ENCODE measurements around the gene PDK3.
A peak's percentile ranks its signal among the peaks of the same experiment; 100 is the strongest.

The PDK3 gene

DNA sequence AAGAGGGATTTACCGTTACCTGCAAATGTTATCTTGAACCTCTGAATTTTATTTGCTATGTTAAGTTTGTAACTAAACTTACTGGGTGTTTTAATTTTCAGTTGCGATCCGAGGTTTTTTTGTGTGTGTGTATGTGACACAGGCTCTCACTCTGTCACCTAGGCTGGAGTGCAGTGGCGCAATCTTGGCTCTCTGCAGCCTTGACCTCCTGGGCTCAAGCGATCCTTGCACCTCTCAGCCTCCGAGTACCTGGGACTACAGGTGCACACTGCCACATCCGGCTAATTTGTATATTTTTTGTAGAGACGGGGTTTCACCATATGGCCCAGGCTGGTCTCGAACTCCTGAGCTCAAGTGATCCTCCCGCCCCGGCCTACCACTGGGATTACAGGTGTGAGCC lies 18.5 kb downstream of the PDK3 start:
- no peak for DNase-seq

DNA sequence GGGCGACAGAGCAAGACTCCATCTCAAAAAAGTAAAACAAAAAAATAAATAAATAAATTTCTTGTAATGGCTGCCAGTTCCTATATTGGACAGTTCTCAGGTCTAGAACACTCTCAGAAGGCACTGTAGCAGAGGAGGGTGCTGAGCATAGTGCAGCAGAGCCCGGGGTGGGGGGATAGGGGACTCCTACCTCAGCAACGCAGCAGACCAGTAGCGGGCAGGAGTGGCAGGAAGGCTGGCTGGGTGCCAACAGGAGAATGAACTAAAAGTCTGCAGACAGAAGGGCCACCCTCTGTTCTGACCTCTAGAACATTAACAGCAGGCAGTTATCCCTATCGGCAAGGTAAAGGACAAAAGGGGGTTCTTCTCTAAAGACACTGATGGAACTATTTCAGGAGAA lies 20.2 kb downstream of the PDK3 start:
- no peak for DNase-seq

DNA sequence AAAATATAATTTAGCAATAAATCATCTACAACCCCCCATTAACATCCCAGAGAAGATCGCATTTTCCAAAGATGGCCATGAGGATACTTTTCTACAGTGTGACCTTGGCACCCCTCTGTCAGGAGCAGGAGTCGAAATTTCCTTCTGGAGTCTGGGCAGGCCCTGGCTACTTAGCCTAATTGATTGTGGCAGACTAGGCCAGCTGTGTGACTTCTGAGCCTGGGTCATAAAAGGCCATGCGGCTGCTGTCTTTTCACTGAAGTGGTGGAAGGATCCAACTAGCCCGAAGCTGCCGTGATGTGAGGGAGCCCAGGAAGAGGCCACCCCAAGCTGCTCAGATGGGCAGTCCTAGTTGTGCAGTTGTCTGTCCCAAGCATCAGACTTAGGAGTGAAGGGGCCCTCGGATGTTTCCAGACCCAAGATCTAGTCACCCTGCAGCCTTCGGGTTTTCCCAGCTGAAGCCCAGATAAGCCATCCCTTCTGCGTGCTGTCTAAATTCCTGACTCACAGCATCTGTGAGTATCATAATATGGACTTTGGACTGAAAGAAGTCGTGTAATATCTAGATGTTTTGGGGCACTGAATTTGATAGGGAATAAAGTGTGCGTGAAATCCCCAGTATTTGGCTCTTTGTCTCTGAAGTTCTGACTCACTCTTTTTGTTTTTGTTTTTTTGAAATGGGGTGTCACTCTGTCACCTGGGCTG lies 21.0 kb downstream of the PDK3 start:
- DNase-seq: no peak

DNA sequence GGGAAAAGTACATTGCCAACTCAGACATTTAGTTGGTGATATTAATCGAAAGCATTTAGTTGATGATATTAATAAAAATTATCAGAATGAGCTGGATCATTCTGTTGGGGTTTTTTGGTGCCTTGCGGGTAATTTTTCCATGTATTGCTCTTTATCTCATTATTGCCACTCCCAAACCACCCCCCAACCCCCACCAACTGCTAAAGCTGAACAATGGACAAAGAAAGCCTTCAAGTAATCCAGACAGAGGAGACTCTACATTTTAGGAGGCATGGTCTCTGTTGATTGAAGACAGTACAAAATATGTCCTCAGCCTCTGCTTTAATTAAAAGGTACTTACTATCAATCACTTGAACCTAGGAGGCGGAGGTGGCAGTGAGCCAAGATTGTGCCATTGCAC lies 22.5 kb downstream of the PDK3 start:
- DNase-seq: no peak

DNA sequence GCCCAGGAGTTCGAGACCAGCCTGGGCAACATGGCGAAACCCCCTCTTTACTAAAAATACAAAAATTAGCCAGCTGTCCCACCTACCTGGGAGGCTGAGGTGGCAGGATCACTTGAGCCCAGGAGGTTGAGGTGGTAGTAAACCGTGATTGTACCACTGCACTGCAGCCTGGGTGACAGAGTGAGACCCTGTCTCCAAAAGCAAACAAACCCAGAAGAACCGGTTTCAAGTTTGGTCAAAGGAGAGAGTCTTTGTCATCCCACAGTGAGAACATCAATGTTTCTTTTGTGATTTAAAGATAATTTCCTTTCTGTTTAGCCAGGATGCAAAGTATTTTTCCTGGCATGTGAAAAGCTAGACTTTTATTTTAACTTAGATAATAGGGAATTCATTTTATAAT lies 26.7 kb downstream of the PDK3 start:
- DNase-seq: no peak

DNA sequence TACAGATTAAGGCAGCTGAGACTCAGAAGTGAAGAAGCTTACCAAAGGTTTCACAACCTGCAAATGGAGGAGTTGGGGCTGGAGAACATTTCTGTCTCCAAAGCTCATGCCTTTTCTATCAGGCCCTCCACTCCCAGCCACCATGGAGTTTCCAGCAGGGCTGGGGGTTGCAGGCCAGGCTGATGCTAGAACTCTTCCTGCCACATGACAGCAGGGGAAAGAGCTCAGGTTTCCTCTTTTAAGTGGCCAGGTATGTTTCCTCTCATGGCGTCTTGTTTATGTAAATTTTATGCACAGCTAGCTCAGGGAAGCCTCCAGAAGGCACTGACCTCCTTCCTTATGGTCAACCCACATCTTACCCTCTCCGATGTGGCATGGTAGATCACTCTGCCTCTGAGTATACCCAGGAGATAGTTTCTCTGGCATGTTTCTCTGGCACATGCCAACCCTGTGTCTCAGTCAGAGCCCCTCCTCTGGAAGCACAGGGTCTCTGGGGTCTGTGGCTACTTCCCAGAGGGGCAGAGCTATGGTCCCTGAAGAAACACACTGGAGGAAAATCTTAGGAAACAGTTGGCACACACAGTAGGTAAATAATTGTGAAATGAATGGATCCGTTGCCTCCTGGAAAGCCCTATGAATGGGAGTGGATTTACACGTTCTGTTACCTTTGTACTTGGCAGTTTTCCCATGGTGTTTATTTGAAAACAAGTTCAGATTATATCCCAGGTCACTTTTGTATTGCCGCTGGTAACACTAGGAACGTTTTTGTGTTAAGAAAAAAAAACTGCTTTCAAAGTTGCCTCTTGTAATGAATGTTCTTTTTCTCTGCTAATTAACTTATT lies 28.9 kb downstream of the PDK3 start:
- no peak for DNase-seq

DNA sequence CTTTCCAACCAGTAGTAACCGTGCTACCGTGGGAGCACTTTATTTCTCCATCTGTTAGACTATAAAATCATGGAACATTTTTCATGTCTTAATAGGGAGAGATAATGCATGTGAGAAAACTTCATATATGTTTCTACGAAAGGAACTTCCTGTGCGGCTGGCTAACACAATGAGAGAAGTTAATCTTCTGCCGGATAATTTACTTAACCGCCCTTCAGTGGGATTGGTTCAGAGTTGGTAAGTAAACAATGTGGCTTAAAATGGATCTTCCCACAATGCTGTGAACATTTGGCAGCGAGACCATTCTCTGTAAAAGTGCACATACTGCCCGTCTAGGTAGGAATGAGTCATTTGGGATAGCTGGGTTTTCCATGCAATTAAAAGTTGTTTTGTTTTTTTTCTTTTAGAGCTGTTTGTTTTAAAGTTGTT lies 29.6 kb downstream of the PDK3 start:
- DNase-seq: no peak

DNA sequence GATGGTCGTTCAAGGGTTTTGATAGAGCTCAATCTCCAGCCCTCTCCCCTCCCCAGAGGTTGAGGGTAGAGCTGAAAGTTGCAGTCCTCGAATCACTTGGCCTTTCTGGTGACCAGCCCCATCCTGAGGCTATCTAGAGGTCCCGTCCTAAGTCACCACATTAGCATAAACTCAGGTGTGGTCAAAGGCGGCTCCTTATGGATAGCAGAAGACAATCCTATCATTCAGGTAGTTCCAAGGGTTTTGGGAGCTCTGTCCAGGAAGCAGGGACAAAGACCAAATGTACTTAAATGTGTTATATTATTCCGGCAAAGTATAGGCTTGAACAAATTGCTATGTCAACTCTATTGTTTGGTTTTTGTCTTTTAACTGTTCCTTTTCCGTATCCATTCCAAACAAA lies 30.6 kb downstream of the PDK3 start:
- no peak for DNase-seq

DNA sequence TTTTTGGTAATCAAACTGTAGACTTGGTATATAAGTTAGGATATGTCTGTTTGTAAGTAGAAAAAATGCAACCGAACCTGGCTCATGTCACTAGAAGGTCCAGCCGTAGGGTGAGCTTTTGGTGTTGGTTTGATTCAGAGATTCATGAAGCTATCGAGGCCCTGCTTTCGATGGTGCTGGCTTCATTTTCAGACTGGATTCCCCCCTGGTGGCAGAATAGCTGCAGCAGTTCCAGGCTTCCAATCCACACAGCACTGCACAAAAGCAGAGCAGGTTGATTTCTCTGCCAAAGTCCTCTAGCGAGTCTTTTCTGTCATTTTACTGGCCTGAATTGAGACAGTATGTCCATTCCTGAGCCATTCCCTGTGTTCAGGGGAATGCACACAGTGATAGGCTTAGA lies 33.1 kb downstream of the PDK3 start:
- peak; percentile 17 for DNase-seq

DNA sequence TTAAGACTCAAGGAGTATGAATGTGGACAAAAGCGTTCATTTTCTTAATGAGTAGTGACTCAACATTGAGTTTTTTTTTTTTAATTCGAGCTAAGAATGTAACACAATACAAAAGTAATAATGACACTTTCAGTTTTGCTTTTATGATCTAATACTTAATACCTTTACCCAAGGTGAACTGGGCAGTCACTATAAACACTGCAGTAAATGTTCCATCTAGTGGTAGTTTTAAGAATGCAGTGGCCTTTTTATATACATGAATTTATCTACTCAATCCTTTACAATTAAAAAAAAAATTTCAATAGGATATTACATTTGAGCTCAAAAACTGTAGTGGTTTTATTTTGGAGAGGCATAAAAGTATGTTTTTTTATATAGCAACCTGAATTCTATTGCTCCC lies 33.9 kb downstream of the PDK3 start:
- no peak for DNase-seq

DNA sequence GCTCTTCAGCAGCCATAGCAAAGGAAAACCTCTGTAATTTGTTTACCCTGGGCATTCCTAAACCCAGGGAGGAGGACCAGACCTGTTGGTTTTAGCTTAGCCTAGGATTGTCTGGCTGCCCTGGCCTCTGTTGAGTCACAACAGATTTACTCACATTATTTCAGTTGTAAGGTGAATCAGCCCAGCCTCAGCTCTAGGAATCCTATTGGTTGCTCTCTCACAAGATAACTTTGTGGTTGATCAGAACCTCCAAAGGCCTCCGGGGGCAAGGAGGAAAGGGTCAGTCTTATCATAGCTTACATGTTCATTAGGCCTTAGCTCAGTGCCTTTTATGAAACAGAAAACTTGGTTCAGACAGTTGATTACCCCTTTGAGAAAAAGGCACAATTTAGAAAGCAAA lies 41.0 kb downstream of the PDK3 start:
- no peak for DNase-seq

DNA sequence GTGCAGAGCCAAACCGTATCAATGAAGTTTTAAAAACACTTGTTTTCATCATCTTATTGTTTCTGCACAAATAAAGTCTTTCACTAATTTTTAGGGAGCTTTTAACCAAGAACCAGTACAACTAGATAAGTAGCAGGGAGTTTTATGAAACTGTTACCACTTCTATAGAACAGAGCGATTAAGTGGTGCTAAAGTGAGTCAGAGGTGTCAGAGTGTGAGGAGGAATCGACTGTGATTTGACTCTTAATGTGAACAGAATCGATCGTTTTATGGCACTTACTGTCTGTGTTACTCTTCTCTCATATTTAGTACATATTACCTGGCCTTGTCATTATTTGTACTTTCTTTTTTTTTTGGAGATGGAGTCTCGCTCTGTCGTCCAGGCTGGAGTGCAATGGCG lies 43.3 kb downstream of the PDK3 start:
- no peak for DNase-seq

DNA sequence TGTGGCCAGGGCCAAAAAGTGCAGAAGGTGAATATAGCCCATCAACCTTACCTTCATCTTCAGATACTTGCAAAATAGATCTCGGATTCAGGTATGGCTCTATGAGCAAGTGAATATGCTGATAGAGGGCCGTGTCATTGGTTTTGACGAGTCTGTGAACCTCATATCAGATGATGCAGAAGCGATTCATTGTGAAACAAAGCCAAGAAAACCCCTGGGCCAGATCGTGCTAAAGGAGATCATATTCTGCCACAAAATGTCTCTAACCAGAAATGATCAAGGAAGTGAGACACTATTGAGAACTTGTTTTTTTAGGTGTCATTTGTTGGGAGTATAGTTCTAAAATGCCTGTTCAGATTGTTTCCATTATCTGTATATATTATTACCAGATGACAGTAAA lies 48.3 kb downstream of the PDK3 start:
- no peak for DNase-seq

DNA sequence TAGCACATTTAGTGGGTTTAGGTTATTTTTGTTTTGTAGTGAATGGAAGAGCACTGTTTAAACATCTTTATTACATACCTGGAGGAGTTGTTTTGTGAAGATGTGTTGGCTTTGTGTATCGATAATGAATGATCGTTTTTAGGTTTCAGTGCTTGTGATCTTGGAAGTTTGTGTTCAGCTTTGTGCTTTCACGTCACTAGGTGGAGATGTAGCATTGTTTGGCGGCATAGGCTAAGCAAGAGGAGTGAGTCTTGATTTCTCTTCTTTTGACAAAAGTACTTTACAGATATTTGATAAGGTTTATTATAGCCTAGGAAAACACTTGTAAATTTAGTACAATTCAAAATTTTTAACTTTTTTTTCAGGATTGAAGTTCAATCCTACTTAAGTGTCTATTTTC lies 50.4 kb downstream of the PDK3 start:
- no peak for DNase-seq

DNA sequence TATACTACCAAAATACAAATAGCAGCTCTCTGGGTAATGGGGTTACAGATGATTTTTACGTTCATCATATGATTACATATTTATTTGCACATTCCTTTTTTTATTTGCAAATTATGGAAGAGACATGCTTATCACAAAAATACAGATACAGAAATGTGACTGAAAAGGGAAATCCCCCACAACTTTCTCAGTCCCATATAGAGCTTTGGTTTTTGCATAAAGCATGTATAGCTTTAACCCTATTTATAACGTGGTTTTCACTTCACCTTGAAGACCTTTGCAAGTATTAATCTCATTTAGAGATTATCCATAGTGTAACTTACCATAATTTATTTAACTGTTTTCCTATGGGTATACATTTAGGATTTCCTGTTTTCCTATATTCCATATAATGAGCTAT lies 55.4 kb downstream of the PDK3 start:
- no peak for DNase-seq

DNA sequence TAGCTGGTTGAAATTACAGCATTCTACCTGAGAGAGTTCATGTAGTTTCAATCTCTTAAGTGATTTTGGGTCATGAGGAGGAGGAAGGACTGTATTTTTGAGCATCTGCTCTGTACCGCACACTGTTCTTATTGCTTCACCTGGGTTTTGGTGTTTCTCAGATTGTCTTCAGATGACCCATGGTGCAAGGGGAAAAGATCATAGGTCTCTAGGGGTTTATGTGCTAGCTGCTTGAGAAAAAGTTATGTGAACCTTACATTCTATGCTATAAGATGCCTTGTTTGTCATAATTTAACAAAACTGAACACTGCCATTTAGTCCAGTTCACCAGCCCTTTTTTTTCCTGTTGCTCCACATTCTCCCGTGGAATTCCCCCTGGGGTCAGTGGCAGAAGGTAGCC lies 60.4 kb downstream of the PDK3 start:
- no peak for DNase-seq

DNA sequence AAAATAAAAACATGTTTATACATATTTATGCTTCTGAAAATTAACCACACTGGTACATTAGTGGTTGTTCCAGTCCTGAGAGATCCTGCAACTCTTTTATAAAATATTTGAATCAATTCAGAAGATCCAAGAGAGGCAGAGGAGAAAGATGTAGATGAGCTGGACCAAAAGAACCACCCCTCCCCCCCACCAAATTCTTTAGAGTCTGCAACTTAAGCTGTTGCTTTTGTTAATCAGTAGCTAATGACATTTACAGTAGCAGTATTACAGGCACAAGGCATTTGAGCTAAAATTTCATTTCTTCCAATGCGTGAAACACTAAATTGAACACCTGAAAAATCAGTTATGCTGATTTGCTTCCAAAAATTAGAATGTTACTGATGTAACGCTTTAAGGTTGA lies 61.5 kb downstream of the PDK3 start:
- DNase-seq: no peak

DNA sequence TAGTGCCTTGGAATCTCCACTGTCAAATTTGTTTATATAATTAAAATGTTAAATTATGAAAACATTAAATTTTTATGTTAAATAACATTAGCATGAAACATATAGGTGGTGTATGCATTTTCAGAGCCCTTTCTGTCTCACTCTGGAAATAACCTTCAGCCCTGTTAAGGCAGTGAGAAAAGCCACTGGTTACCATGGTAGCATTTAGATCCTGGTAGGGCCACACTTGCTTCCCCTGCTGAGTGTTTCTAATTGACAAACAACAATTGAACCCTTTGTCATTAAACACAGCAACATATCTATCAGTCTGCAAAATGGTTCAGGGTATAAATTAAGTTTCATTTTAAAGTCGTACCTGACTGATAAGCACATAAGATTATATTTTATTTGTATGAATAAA lies 63.5 kb downstream of the PDK3 start:
- no peak for DNase-seq

DNA sequence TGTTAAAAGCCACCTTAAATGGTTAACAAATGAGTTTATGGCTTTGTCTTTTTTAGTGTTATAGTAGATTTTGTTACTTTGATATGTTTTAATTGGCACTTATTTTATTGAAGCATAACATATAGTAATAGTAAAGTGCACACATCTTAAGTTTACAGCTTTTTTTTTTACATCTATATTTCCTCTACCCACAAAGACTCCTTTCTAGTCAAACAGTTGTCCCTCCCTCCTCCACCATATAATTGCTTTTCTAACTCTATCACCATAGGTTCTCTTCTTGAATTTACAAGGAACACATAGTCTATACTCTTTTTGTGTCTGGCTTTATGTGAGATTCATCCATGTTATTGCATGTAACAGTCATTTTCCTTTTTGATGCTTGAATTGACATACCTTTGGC lies 71.5 kb downstream of the PDK3 start:
- DNase-seq: no peak

DNA sequence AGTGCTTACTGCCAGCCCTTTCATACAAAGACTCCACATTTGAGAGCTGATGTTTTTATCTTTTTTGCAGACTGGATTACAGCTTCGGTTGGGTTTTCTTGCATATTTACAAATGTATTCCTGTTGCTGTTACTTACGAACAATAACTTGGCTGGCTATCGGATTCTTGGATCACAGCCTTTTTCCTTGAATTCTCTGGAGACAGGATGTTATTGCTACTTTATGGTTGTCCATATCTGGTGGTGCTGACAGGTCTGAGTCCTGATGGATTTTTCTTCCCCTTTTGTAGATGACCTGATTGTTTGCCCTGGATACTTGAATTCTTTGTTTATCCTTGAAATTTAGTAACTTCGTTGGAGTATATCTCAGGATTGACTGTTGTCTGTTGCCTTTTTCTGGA lies 77.7 kb downstream of the PDK3 start:
- DNase-seq: no peak

DNA sequence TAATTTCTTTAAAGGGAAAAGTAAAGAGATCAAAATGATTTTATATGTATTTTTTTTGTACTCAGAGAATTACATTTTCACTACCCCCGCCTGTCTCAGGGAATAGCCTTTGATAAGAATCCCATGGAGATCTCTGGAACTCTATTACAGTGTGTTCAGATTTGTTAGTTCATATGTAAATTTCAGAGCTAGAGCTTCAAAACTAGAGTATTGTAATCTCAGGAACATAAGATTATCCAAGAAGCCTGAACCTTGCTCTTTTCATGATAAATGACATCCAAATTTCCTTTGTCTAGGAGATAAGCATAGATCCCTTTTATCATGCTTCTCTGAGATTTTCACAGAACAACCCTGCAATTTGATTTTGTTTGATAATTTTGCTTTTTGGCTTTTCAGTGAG lies 82.9 kb downstream of the PDK3 start:
- DNase-seq: no peak

DNA sequence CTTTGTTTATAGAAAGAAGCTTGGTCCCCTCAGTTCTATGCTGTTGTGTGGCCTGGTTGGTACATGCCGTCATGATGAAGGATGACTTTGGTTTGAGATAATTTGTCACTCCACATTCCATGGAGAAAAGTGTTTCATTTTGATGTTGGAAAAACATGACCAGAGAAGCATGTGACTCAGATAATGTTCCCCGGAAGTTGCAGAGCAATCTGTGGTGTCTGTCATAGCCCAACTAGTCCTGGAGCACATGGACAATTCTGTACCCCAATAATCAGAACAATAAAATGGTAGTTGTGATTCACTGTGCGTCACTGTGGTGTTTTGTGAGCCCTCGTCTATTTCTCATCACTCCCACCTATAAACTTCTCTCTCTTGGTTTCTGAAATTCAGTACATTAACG lies 85.1 kb downstream of the PDK3 start:
- DNase-seq: no peak

DNA sequence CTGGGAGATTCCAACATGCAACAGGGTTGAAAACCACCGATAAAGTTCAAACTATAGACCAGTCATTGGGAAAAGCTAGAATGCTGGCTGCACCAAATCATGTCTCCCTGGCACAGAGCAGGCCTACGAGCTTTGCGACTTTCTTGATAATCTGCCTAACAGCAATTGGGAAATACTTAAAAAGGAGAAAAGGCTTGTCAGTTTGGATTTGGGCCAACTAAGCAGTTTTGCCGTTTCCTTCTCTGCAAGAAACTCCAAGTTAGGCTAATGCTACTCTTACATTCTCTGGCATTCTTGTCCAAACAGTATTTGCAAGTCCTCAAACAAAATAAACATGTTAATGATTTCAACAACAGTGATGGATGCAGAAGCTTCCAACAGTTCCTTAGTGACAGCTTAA lies 87.9 kb downstream of the PDK3 start:
- no peak for DNase-seq

DNA sequence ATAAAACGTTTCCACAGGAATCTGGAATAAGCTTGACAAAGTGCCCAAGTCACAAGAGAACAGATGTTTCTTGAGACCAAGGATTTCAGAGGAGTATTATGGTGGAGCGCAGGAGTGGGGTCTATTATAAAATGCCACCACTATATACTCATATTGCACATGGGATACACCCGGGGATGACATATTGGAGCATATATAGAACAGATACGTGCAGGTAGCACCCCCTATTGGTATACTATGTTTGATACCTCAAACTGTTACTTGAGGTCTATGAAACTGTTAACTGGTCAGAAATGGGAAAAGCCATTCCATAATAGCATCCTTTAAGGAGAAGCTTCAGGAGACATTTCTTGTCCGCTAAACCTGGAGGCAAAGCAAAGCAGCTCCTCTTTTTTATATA lies 96.0 kb downstream of the PDK3 start:
- DNase-seq: no peak
